Activated T-cell treated with anti-CD3 and anti-CD28 coated beads, Interleukin-2, amount 50 U/mL, for 1 hour (primary cell): ENCODE measurements around the gene ADRA2B.
A peak's percentile ranks its signal among the peaks of the same experiment; 100 is the strongest.
"Not testable (repeated sequence)": the region's sequence is repeated elsewhere in the genome, so short reads cannot be mapped to it uniquely, and the experiment has no call there.

ENCODE experiments used
- DNase-seq: peaks from one replicate; pipeline ENCODE4 v3.0.0-alpha.2; 2020

The ADRA2B gene

DNA sequence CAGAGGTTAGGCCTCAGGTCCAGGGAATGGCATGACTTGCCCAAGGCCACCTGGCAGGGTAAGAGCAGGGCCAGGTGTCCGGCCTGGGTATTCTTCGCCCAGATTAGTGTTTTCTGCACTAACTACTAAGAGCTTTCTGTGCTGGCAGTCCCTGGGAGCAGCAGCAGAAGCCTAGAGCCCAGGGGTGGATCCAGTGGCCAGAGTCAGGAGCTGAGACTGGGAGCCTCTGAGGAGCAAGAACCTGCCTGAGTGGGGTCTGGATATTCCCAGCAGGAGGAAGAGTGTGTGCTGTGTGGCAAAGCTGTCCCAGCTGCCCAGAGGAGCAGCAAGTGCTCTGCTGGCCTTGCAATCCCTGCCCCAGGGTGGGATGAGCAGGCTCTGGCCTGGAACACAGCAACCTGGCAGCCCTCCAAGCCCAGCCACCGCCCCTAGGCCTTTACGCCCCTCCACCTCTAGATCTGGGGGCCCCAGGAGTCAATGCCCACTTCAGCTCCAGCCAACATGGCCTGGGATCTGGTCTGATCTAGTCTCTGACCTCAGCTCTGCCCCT is 50.9 kb downstream of the ADRA2B start:
- no peak for DNase-seq

DNA sequence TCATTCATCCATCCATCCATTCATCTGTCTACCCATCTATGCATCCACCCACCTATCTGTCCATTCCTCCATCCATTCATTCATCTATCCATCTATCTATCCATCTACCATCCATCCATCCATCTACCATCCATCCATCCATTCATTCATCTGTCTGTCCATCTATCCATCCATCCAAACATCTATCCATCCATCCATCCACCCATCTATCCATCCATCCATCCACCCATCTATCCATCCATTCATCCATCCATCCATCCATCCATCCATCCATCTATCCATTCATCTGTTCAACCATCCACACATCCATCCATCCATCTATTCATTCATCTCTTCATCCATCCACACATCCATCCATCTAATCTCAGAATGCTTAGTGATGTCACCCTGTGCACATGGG is 51.6 kb downstream of the ADRA2B start:
- DNase-seq: not testable (repeated sequence)

GRCh38 chr2:96064047-96064675 is 52.2 kb downstream of the ADRA2B start:
- DNase-seq: not testable (repeated sequence)

GRCh38 chr2:96063116-96063899 is 53.1 kb downstream of the ADRA2B start:
- peak; percentile 12 for DNase-seq
